ENCODE data around the gene KCNIP4. TPM values are rescaled to one million over a fixed set of nuclear protein-coding genes. Genes with fewer than 3 reads are reported as not detected.

Gene KCNIP4
- total and polyA plus RNA-seq, 2 donors (not counting 3 experiments of a cell fraction or from before 2014, with no cell fraction given) = not detected

- dilution Hi-C loops (cut with MboI; ENCODE audit: extremely low pct_ligation_motif_present, low sequenced_read_pairs) = no loop called here
- no peak for DNase-seq (ENCODE audit: low read depth, low spot score)
- intact Hi-C loops (cut with micrococcal nuclease) = no loop called here
These were observed 700.2 kb downstream of the KCNIP4 start for GRCh38 chr4:21248331-21248730.

GRCh38 chr4:21242163-21242562, 706.4 kb downstream of the KCNIP4 start:
- FAIRE-seq = no peak
- H3K27ac ChIP-seq (ENCODE audit: insufficient read depth, low read depth, low read length) = no peak overlapping the region
- intact Hi-C loops (cut with micrococcal nuclease) (no loop called here), dilution Hi-C loops (cut with MboI; ENCODE audit: extremely low pct_ligation_motif_present, low sequenced_read_pairs) (no loop called here)
- ChIA-PET POLR2A (no interaction called here), CTCF (no interaction called here)
- no peaks in the 10 kb centered on the region for H3K79me2 ChIP-seq (ENCODE audit: control insufficient read depth, insufficient read depth, low read length)
- TF ChIP-seq POLR2AphosphoS5 (IDR thresholded peaks at IDR 0.05; ENCODE audit: insufficient read depth, low read depth, low read length) = no peak
- no peak for TF ChIP-seq FOS (IDR thresholded peaks at IDR 0.05; ENCODE audit: borderline replicate concordance, insufficient read depth, low read length)
- TF ChIP-seq POLR2A (IDR thresholded peaks at IDR 0.05; ENCODE audit: low read depth, low read length) = no peak
- TF ChIP-seq EZH2 (IDR thresholded peaks at IDR 0.05; ENCODE audit: borderline replicate concordance, low read depth, low read length, severe bottlenecking) = no peak
- no peak for TF ChIP-seq GATA2 (IDR thresholded peaks at IDR 0.05; ENCODE audit: insufficient read depth, insufficient read length, low read depth, low read length)
- no peak for TF ChIP-seq CTCF (IDR thresholded peaks at IDR 0.05; ENCODE audit: extremely low read depth in 1 of 2, insufficient read depth in 1 of 2, low read depth in 1 of 2, low read length in 2 of 2)
- TF ChIP-seq MYC (IDR thresholded peaks at IDR 0.05; ENCODE audit: low read depth, low read length) = no peak
- TF ChIP-seq JUN (IDR thresholded peaks at IDR 0.05; ENCODE audit: borderline replicate concordance, insufficient read depth, insufficient read length, low read depth) = no peak
- TF ChIP-seq MAX (IDR thresholded peaks at IDR 0.05; ENCODE audit: insufficient read depth, insufficient read length) = no peak
- no peak overlapping the region for H3K4me2 ChIP-seq (ENCODE audit: insufficient read depth, low read length)
- H3K36me3 ChIP-seq (ENCODE audit: control insufficient read depth in 2 of 2, extremely low read depth in 1 of 2, insufficient read depth in 2 of 2, low read length in 2 of 2) = no peaks in the 10 kb centered on the region
- no peak overlapping the region for H2AFZ ChIP-seq (ENCODE audit: low read depth, low read length)
- no peak for DNase-seq (ENCODE audit: low read depth, low spot score)
- no peak overlapping the region for H3K9ac ChIP-seq (replicated peaks; ENCODE audit: extremely low read depth, insufficient read depth, low read length)
- no peaks in the 10 kb centered on the region for H3K9me1 ChIP-seq (replicated peaks; ENCODE audit: control insufficient read depth, extremely low read depth, insufficient read depth, low read length)
- H4K20me1 ChIP-seq (replicated peaks; ENCODE audit: control insufficient read depth, extremely low read depth, insufficient read depth, low read length) = no peaks in the 10 kb centered on the region
- H3K27me3 ChIP-seq (ENCODE audit: control insufficient read depth in 2 of 2, insufficient read depth in 2 of 2, low read length in 2 of 2) = no peaks in the 10 kb centered on the region
- H3K4me3 ChIP-seq (replicated peaks in 1 of 3; ENCODE audit: insufficient read depth in 1 of 3, low read depth in 1 of 3, low read length in 3 of 3) = no peak overlapping the region
- H3K9me3 ChIP-seq (replicated peaks; ENCODE audit: control insufficient read depth, insufficient read depth, low read length) = no peaks in the 10 kb centered on the region
- no TSS peak for BruUV-seq (replicated peaks)
- H3K4me1 ChIP-seq (ENCODE audit: control insufficient read depth, extremely low read depth, insufficient read depth, low read length) = no peaks in the 10 kb centered on the region

More at GRCh38 chr4:21248331-21248730, 700.2 kb downstream of the KCNIP4 start:
- no peak overlapping the region for H3K27ac ChIP-seq (ENCODE audit: insufficient read depth, low read depth, low read length)
- H3K9me1 ChIP-seq (replicated peaks; ENCODE audit: control insufficient read depth, extremely low read depth, insufficient read depth, low read length) = no peaks in the 10 kb centered on the region
- no peak overlapping the region for H3K4me3 ChIP-seq (replicated peaks in 1 of 3; ENCODE audit: insufficient read depth in 1 of 3, low read depth in 1 of 3, low read length in 3 of 3)
- ChIA-PET POLR2A (no interaction called here), CTCF (no interaction called here)
- no peak for FAIRE-seq
- no peak for TF ChIP-seq FOS (IDR thresholded peaks at IDR 0.05; ENCODE audit: borderline replicate concordance, insufficient read depth, low read length)
- no peak for TF ChIP-seq POLR2A (IDR thresholded peaks at IDR 0.05; ENCODE audit: low read depth, low read length)
- no peaks in the 10 kb centered on the region for H3K9me3 ChIP-seq (replicated peaks; ENCODE audit: control insufficient read depth, insufficient read depth, low read length)
- H3K27me3 ChIP-seq (ENCODE audit: control insufficient read depth in 2 of 2, insufficient read depth in 2 of 2, low read length in 2 of 2) = no peaks in the 10 kb centered on the region
- H4K20me1 ChIP-seq (replicated peaks; ENCODE audit: control insufficient read depth, extremely low read depth, insufficient read depth, low read length) = no peaks in the 10 kb centered on the region
- H3K79me2 ChIP-seq (ENCODE audit: control insufficient read depth, insufficient read depth, low read length) = no peaks in the 10 kb centered on the region
- H3K9ac ChIP-seq (replicated peaks; ENCODE audit: extremely low read depth, insufficient read depth, low read length) = no peak overlapping the region
- BruUV-seq (replicated peaks) = no TSS peak
- H3K36me3 ChIP-seq (ENCODE audit: control insufficient read depth in 2 of 2, extremely low read depth in 1 of 2, insufficient read depth in 2 of 2, low read length in 2 of 2) = no peaks in the 10 kb centered on the region
- H3K4me2 ChIP-seq (ENCODE audit: insufficient read depth, low read length) = no peak overlapping the region
- no peaks in the 10 kb centered on the region for H3K4me1 ChIP-seq (ENCODE audit: control insufficient read depth, extremely low read depth, insufficient read depth, low read length)
- H2AFZ ChIP-seq (ENCODE audit: low read depth, low read length) = no peak overlapping the region

All from endothelial cell of umbilical vein (primary cell).